Activated gamma-delta T cell treated with anti-CD3 and anti-CD28 coated beads, Interleukin-2, amount 50 U/mL, for 16 hours (primary cell): ENCODE measurements around the gene OR6X1.

Experiments
- DNase-seq: peaks from one replicate; pipeline ENCODE4 v3.0.0-alpha.2; 2020; ENCODE audit warnings: low read depth

Gene OR6X1, protein sequence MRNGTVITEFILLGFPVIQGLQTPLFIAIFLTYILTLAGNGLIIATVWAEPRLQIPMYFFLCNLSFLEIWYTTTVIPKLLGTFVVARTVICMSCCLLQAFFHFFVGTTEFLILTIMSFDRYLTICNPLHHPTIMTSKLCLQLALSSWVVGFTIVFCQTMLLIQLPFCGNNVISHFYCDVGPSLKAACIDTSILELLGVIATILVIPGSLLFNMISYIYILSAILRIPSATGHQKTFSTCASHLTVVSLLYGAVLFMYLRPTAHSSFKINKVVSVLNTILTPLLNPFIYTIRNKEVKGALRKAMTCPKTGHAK

DNA sequence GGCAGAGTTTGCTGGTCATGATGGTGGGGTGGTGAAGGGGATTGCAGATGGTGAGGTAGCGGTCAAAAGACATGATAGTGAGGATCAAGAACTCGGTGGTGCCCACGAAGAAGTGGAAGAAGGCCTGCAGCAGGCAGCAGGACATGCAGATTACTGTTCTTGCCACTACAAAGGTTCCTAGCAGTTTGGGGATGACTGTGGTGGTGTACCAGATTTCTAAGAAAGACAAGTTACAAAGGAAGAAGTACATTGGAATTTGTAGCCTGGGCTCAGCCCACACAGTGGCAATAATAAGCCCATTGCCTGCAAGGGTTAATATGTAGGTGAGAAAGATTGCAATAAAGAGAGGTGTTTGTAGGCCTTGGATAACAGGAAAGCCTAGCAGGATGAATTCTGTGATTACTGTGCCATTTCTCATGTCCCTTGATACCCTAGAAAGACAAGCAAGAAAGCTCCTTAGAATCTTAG, at the start of gene OR6X1:
Gene OR6X1, minus strand, starts transcription at position 418 of the 468 bp plus-strand sequence. Its CDS starts 0 bp downstream, at position 418.
- DNase-seq, result no peak

DNA sequence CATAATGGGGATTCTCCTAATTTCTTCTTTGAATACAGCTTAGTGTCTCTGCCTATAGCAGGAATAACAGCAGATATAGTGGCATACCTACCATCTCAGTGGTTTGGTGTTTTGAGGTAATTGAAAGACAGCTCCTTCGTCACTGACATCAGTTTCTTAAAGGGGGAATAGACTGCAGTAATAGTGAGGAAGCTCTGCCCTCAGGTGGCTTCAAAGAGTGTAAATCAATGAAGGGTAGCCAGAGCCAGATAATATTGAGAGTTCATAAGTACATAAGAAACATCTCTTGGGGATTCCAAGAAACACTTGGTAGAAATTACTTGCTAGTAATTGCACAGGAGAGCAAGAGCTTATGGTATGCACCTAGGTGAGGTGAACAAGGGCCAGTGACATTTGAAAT, 47.4 kb upstream of the OR6X1 start:
- DNase-seq, result no peak

- DNase-seq, result no peak
Measured at GRCh38 chr11:123800036-123800435, 45.7 kb upstream of the OR6X1 start.

DNA sequence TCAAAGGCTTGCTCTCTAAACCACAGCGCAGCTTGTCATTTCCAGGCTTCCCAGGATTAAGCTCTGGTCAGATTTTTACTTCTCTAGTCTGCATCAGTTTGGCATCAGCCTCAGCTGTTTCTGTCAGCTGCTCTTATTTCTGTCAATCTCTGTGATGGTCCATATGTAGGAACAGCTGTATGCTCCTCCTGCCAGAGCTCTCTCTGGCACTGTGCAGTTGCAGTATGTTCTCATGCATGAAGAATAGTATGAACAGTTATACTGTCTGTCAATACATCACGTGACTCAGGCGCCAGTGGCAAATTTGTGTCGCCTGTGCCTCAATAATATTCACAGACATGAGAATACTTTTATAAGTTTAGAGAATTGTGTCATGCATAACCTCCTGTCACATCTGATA, 45.1 kb upstream of the OR6X1 start:
- DNase-seq, result no peak

GRCh38 chr11:123798513-123799252, 44.4 kb upstream of the OR6X1 start:
- no peak for DNase-seq

GRCh38 chr11:123798079-123798478, 43.8 kb upstream of the OR6X1 start:
- DNase-seq, result no peak

DNA sequence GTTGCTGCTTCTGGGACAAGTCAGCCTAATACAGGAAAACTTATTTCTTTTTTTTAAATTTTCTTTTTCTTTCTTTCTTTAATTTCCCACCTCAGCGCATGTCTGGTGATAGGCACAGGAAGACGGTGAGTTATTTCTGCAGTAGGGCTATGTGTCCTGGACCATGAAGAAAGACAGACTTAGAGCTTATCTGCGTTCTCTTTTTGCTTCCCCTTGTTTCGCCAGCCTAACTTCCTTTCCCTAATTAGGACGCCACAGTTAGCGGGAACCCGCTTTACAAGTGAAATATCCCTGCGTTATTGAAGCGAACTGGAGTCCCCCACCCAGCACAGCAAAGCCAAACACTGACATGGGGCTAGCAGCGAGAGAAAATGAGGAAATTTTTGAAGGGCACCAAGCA, 43.2 kb upstream of the OR6X1 start:
- DNase-seq, result no peak

- DNase-seq, result no peak
Measured at GRCh38 chr11:123797114-123797513, 42.8 kb upstream of the OR6X1 start.

DNA sequence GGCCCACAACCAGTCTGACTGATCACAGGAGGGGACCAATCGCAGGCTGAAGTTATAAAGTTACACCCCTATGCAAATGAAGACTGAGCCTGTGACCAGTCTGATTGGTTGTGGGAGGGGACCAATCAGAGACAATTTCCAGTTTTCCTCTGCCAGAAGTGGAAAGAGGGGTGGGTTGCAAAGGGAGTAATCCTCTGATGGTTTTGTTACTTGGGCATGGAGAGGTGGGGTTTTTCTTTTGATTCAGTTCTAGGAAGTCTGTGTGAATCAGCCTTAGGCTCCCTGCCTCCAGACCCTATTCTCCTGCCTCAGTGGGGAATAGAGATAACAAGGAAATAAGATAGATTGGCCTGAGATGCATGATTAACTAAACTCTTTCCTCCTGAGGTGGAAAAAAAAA, 41.9 kb upstream of the OR6X1 start:
- no peak for DNase-seq

- no peak for DNase-seq
Measured at GRCh38 chr11:123783536-123783935, 29.2 kb upstream of the OR6X1 start.

GRCh38 chr11:123778511-123778910, 24.2 kb upstream of the OR6X1 start:
- no peak for DNase-seq

- no peak for DNase-seq
Measured at GRCh38 chr11:123775715-123776549, 21.6 kb upstream of the OR6X1 start.

DNA sequence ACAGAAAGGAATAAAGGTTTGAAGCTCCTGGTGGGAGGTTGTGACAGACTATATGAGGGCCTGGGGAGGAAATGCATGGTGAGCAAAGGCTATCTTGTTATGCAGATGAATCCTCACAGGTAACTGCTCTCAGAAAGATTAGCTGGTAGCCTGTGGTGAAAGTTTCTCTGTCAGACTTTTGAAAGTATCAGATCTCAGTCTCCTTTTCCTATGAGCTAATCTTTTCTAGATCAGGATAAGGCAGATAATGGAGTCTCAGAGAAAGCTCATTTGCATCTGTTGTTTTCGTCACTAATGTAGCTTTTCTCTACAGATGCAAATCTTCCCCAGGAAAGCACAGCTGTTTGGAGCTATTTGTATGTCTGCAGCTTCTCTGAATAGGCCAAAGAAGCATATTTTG, 21.0 kb upstream of the OR6X1 start:
- DNase-seq, result no peak

DNA sequence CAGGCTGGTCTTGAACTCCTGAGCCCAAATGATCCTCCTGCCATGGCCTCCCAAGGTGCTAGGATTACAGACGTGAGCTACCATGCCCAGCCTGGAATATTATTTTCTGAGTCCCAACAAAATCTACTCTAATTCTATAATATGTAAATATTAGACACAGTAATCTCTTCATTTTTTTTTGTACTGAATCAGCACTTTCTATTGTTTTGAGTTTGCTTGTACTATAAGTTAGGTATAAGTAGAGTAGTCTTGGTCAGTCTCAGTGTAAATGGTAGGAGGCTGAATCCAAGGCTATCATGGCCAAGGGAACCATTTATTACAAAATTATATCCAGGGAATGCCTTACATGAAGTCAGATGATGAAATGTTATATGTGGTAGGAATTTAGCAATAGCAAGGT, 19.6 kb upstream of the OR6X1 start:
- DNase-seq, result no peak

GRCh38 chr11:123773026-123773425, 18.7 kb upstream of the OR6X1 start:
- DNase-seq, result no peak

DNA sequence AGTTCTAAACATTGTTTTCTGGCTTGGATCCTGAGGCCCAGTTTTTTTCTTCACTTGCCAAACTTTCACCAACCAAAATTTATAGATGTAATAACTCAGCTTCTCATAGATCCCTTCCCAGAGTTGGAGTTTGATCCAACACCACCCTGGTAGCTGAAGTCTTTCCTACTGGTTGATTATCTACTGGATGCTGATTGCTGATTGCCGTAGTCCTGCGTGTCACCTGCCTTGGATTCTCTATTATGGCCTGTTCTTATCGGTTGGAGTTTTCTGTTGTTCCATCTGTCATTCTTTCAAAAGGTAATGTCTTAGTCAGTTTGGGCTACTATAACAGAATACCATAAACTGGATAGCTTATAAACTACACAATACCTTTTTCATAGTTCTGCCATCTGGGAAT, 17.3 kb upstream of the OR6X1 start:
- DNase-seq, result no peak

DNA sequence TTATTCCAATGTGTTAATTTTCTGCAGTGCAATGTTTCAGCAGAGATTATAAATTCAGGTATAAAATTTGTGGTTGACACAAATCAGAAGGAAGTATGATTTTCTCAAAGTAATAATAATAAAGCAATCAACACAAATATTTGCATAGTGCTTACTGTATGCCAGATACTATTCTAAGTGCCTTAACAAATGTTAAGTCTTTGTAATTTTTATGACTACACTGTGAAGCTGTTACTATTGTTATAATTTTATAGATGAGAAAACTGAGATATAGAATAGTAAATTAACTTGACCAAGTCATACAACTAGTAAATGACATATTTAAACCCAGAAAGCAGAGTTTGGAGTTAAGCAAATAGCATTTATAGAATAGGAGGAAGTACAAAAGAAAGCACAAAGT, 16.4 kb upstream of the OR6X1 start:
- no peak for DNase-seq

DNA sequence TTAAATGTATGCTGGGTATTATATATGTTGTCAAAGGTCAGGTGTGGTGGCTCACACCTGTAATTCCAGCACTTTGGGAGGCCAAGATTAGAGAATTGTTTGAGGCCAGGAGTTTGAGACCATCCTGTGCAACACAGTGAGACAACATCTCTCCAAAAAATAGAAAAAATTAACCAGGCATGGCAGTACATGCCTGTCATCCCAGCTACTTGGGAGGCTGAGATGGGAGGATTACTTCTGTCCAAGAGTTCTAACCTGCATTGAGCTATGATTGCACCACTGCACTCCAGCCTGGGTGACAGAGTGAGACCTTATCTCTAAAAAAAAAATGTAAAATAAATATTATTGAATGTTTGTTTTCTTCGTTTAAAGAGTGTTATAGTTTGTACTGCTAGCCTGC, 11.3 kb upstream of the OR6X1 start:
- DNase-seq, result no peak

DNA sequence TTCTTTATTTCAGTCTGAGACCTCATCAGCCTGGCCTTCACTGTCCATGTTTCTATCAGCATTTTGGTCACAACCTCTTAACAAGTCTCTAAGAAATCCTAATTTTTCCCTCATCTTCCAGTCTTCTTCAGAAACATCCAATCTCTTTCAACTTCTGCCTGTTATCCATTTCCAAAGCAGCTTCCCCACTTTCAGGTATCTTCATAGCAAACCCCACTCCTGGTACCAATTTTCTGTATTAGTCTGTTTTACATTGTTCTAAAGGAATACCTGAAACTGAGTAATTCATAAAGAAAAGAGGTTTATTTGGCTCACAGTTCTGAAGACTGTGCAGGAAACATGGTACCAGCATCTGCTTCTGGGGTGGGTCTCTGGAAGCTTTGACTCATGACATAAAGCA, 8.1 kb upstream of the OR6X1 start:
- no peak for DNase-seq

DNA sequence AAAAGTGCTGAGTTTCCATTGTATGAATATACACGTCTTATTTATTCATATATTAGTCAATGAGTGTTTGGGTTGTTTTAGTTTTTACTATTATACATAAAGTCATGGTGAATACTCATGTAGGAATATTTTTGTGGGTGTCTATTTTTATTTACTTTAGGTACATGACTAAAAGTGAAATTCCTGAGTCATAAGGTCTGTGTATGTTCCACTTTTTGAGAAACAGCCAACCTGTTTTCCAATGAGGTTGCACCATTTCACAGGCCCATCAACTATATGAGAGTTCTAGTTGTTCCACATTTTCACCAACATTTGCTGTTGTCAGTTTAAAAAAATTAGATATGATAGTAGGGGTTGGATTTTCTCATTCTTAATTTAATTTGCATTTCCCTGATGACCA, 6.6 kb upstream of the OR6X1 start:
- no peak for DNase-seq

GRCh38 chr11:123757976-123758375, 3.7 kb upstream of the OR6X1 start:
- DNase-seq, result no peak

- no peak for DNase-seq
Measured at GRCh38 chr11:123755813-123756212, 1.5 kb upstream of the OR6X1 start.

- no peak for DNase-seq
Measured at GRCh38 chr11:123755344-123755743, 1.0 kb upstream of the OR6X1 start.
